ENCODE data around the gene NAT14.

The NAT14 gene

DNA sequence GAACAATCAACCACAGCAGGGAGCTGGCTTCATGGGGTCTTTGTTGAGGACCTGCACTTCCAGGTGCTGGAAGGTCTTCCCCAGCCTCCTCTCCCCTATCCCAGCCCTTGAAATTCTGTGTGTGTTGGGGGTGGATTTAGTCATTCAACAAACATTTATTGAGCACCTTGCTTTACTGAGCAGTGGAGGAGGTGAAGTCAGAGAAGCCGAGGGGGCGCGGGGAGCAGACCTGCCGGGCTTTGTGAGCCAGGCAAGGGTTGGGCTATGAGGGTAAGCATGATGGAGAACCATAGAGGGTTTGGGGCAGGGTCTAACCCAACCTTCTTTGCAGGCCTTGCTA lies 17.0 kb upstream of the NAT14 start:
- Histone ChIP-seq H3K9me3 (replicated peaks; ENCODE audit: insufficient read depth, low read length) (no peaks in the 10 kb centered on the region), H4K20me1 (ENCODE audit: insufficient read depth, low read length) (no peaks in the 10 kb centered on the region), H3K4me3 (ENCODE audit: low read length) (no peak overlapping the region), H3K9ac (ENCODE audit: low read length) (no peak overlapping the region), H3K9me2 (replicated peaks; ENCODE audit: insufficient read depth, low read length) (no peaks in the 10 kb centered on the region), H2AFZ (ENCODE audit: low read length) (peak overlapping the region; percentile 24; the same call in 1 of the 2 replicates), H3K36me3 (replicated peaks; ENCODE audit: insufficient read depth, low read length) (no peaks in the 10 kb centered on the region), H3K27me3 (replicated peaks; ENCODE audit: insufficient read depth, low read length) (peaks cover 42% of the 10 kb centered on the region), H3K4me2 (ENCODE audit: low read depth, low read length) (0 out of 2 replicates have a peak overlapping the region, but pooled peaks have one; percentile 3), H3F3A (ENCODE audit: insufficient read depth, low read length) (peaks cover 4% of the 10 kb centered on the region), H3K27ac (ENCODE audit: low read length) (no peak overlapping the region), H3K79me2 (ENCODE audit: low read length) (no peaks in the 10 kb centered on the region), H3K4me1 (ENCODE audit: low read length) (0 out of 2 replicates have a peak, but pooled peaks cover 3% of the 10 kb centered on the region)
- DNase-seq, result no peak
- TF ChIP-seq, protein P1, sequence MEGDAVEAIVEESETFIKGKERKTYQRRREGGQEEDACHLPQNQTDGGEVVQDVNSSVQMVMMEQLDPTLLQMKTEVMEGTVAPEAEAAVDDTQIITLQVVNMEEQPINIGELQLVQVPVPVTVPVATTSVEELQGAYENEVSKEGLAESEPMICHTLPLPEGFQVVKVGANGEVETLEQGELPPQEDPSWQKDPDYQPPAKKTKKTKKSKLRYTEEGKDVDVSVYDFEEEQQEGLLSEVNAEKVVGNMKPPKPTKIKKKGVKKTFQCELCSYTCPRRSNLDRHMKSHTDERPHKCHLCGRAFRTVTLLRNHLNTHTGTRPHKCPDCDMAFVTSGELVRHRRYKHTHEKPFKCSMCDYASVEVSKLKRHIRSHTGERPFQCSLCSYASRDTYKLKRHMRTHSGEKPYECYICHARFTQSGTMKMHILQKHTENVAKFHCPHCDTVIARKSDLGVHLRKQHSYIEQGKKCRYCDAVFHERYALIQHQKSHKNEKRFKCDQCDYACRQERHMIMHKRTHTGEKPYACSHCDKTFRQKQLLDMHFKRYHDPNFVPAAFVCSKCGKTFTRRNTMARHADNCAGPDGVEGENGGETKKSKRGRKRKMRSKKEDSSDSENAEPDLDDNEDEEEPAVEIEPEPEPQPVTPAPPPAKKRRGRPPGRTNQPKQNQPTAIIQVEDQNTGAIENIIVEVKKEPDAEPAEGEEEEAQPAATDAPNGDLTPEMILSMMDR (IDR thresholded peaks at IDR 0.05; ENCODE audit: low read length), result 0 out of 2 replicates have a peak, but pooled peaks have one; percentile 7
- TF ChIP-seq EZH2phosphoT487 (IDR thresholded peaks at IDR 0.05; ENCODE audit: low read length), result no peak
- no peak for TF ChIP-seq EZH2 (optimal IDR thresholded peaks at IDR 0.05; ENCODE audit: low read depth, low read length)

DNA sequence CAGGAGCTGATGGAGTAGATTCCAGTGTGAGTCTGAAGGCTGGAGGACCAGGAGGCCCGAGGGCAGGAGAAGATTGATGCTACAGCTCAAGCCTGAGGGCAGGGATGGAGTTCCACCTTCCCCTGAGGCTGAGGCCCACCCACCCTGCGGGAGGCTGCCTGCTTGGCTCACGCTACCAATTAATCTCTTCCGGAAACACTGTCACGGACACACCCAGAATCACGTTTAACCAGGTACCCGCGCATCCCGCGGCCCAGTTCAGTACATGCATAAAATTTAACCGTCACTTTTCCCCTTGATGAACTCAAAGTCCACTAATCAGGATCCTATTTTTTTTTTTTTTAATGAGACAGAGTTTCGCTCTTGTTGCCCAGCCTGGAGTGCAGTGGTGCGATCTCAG lies 13.7 kb upstream of the NAT14 start:
- Histone ChIP-seq H3K27ac (ENCODE audit: low read length) (no peak overlapping the region), H4K20me1 (ENCODE audit: insufficient read depth, low read length) (no peaks in the 10 kb centered on the region), H3K4me2 (ENCODE audit: low read depth, low read length) (no peak overlapping the region), H3K4me3 (ENCODE audit: low read length) (no peak overlapping the region), H3K4me1 (ENCODE audit: low read length) (peaks cover 8% of the 10 kb centered on the region; the same call in 1 of the 2 replicates), H3F3A (ENCODE audit: insufficient read depth, low read length) (peaks cover 4% of the 10 kb centered on the region), H3K36me3 (replicated peaks; ENCODE audit: insufficient read depth, low read length) (no peaks in the 10 kb centered on the region), H3K9me2 (replicated peaks; ENCODE audit: insufficient read depth, low read length) (no peaks in the 10 kb centered on the region), H3K79me2 (ENCODE audit: low read length) (no peaks in the 10 kb centered on the region), H3K9ac (ENCODE audit: low read length) (no peak overlapping the region), H3K9me3 (replicated peaks; ENCODE audit: insufficient read depth, low read length) (no peaks in the 10 kb centered on the region), H3K27me3 (replicated peaks; ENCODE audit: insufficient read depth, low read length) (peaks cover 11% of the 10 kb centered on the region), H2AFZ (ENCODE audit: low read length) (no peak overlapping the region)
- TF ChIP-seq EZH2 (optimal IDR thresholded peaks at IDR 0.05; ENCODE audit: low read depth, low read length) (no peak), EZH2phosphoT487 (IDR thresholded peaks at IDR 0.05; ENCODE audit: low read length) (no peak)
- TF ChIP-seq, protein P1 (IDR thresholded peaks at IDR 0.05; ENCODE audit: low read length), result no peak
- DNase-seq, result no peak

DNA sequence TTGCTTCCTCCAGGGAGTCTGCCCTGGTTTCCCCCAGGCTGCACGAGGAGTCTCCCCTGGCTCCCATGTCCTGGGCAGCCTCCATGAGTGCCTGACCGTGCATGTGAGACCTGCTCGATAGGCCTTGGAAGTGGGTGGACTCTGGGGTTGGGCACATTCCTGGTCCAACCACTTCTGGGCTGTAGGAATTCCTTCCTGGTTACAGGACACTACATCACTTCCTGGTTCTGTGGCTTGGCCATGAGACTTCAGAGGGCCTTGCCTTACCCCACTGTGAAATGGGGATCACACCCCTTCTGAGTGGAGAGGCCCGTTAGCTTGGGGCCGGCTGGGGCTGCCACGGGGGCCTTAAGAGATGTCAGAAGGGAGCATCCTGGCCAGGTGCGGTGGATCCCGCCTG lies 12.5 kb upstream of the NAT14 start:
- H3K4me3 ChIP-seq (ENCODE audit: low read length), result no peak overlapping the region
- 0 out of 2 replicates have a peak, but pooled peaks cover 4% of the 10 kb centered on the region for H3K27me3 ChIP-seq (replicated peaks; ENCODE audit: insufficient read depth, low read length)
- H3K9me2 ChIP-seq (replicated peaks; ENCODE audit: insufficient read depth, low read length), result no peaks in the 10 kb centered on the region
- H3K4me2 ChIP-seq (ENCODE audit: low read depth, low read length), result no peak overlapping the region
- H3K9me3 ChIP-seq (replicated peaks; ENCODE audit: insufficient read depth, low read length), result no peaks in the 10 kb centered on the region
- H3K79me2 ChIP-seq (ENCODE audit: low read length), result no peaks in the 10 kb centered on the region
- TF ChIP-seq EZH2phosphoT487 (IDR thresholded peaks at IDR 0.05; ENCODE audit: low read length) (no peak), EZH2 (optimal IDR thresholded peaks at IDR 0.05; ENCODE audit: low read depth, low read length) (no peak)
- TF ChIP-seq, protein P1 (IDR thresholded peaks at IDR 0.05; ENCODE audit: low read length), result no peak
- no peak overlapping the region for H3K27ac ChIP-seq (ENCODE audit: low read length)
- no peaks in the 10 kb centered on the region for H3K36me3 ChIP-seq (replicated peaks; ENCODE audit: insufficient read depth, low read length)
- no peak overlapping the region for H3K9ac ChIP-seq (ENCODE audit: low read length)
- DNase-seq, result no peak
- H3K4me1 ChIP-seq (ENCODE audit: low read length), result peaks cover 8% of the 10 kb centered on the region; the same call in 1 of the 2 replicates
- H4K20me1 ChIP-seq (ENCODE audit: insufficient read depth, low read length), result no peaks in the 10 kb centered on the region
- H3F3A ChIP-seq (ENCODE audit: insufficient read depth, low read length), result peaks cover 4% of the 10 kb centered on the region
- no peak overlapping the region for H2AFZ ChIP-seq (ENCODE audit: low read length)

Measured in MM.1S (cell line).